GM12892 (cell line): ENCODE results near the gene ZNF530.
A peak's percentile ranks its signal among the peaks of the same experiment; 100 is the strongest.

Experiments used
- POLR2A ChIP-seq: IDR thresholded peaks from 2 replicates; pipeline ENCODE4 v1.6.1; 2011; ENCODE audit warnings: low read depth, low read length, control low read depth
- POLR2AphosphoS5 ChIP-seq: IDR thresholded peaks from 2 replicates; pipeline ENCODE4 v1.6.1; 2011; ENCODE audit warnings: low read depth, low read length, control low read depth

- TF ChIP-seq POLR2A (0 out of 2 replicates have a peak, but pooled peaks have one; percentile 30), POLR2AphosphoS5 (no peak)
Measured at GRCh38 chr19:57570707-57571106, 29.0 kb upstream of the ZNF530 start.
